ENCODE measurements around the gene ANKRD44.

GRCh38 chr2:196970099-196970498 is 340.5 kb downstream of the ANKRD44 start:
- TF ChIP-seq CTCF (conservative IDR thresholded peaks at IDR 0.05 in 1 of 2, IDR thresholded peaks at IDR 0.05 in 1 of 2; ENCODE audit: extremely low read depth in 1 of 2, insufficient read depth in 1 of 2, low read depth in 1 of 2, low read length in 2 of 2) (no peak), EZH2 (IDR thresholded peaks at IDR 0.05; ENCODE audit: borderline replicate concordance, low read length) (no peak)

Measured in mammary epithelial cell (primary cell).